Measurements from ENCODE around the gene HEYL.
"Not testable (repeated sequence)": the region's sequence is repeated elsewhere in the genome, so short reads cannot be mapped to it uniquely, and the experiment has no call there.

HEYL gene

DNA sequence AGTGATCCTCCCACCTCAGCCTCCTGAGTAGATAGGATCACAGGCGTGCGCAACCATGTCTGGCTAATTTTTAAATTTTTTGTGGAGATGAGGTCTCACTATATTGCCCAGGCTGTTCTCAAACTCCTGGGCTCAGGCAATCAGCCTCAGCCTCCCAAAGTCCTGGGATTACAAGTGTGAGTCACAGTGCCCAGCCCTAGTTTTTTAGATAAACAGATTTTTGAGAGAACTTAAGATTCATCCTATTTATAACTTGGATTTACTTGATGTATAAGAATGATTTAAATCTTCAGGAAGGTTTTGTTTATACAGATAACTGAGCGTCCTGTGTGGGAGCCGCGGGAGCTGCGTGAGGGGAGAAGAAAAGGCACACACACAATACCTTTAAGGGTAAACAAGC lies 26.2 kb downstream of the HEYL start:
- peaks cover 63% of the 10 kb centered on the region for H3K27me3 ChIP-seq (ENCODE audit: insufficient read depth, insufficient read length)
- peaks cover 5% of the 10 kb centered on the region for H3K4me1 ChIP-seq (ENCODE audit: insufficient read depth, insufficient read length)
- peaks cover 10% of the 10 kb centered on the region; the same call in 1 of the 2 replicates for H3K9me3 ChIP-seq (ENCODE audit: insufficient read depth, low read length)
- TF ChIP-seq YY1 (IDR thresholded peaks at IDR 0.05; ENCODE audit: insufficient read depth, insufficient read length) (no peak), SUZ12 (IDR thresholded peaks at IDR 0.05; ENCODE audit: extremely low read depth, insufficient read depth, insufficient read length) (no peak), ZNF274 (IDR thresholded peaks at IDR 0.05; ENCODE audit: low read depth, low read length) (no peak)
- no peak for DNase-seq (ENCODE audit: low read depth, low spot score)
- no peak overlapping the region for H3K9ac ChIP-seq (ENCODE audit: insufficient read length, low read depth)
- no peaks in the 10 kb centered on the region for H3K36me3 ChIP-seq (ENCODE audit: insufficient read depth, insufficient read length, low read length)
- no peak overlapping the region for H3K4me3 ChIP-seq (ENCODE audit: insufficient read length, low read depth)

- Histone ChIP-seq H3K9me3 (ENCODE audit: insufficient read depth, low read length) (peaks cover 10% of the 10 kb centered on the region; the same call in 1 of the 2 replicates), H3K4me3 (ENCODE audit: insufficient read length, low read depth) (peak overlapping the region; percentile 56), H3K4me1 (ENCODE audit: insufficient read depth, insufficient read length) (peaks cover 5% of the 10 kb centered on the region)
These were observed 29.7 kb downstream of the HEYL start for GRCh38 chr1:39609618-39610331.

GRCh38 chr1:39608921-39609320 lies 30.5 kb downstream of the HEYL start:
- peaks cover 5% of the 10 kb centered on the region for H3K4me1 ChIP-seq (ENCODE audit: insufficient read depth, insufficient read length)
- H3K9me3 ChIP-seq (ENCODE audit: insufficient read depth, low read length): peaks cover 10% of the 10 kb centered on the region; the same call in 1 of the 2 replicates
- no peak overlapping the region for H3K4me3 ChIP-seq (ENCODE audit: insufficient read length, low read depth)
- H3K27me3 ChIP-seq (ENCODE audit: insufficient read depth, insufficient read length): peaks cover 67% of the 10 kb centered on the region
- no peak for DNase-seq (ENCODE audit: low read depth, low spot score)
- H3K36me3 ChIP-seq (ENCODE audit: insufficient read depth, insufficient read length, low read length): no peaks in the 10 kb centered on the region
- TF ChIP-seq SUZ12 (IDR thresholded peaks at IDR 0.05; ENCODE audit: extremely low read depth, insufficient read depth, insufficient read length) (no peak), ZNF274 (IDR thresholded peaks at IDR 0.05; ENCODE audit: low read depth, low read length) (no peak), YY1 (IDR thresholded peaks at IDR 0.05; ENCODE audit: insufficient read depth, insufficient read length) (no peak)
- no peak overlapping the region for H3K9ac ChIP-seq (ENCODE audit: insufficient read length, low read depth)

More at GRCh38 chr1:39609618-39610331, 29.7 kb downstream of the HEYL start:
- TF ChIP-seq ZNF274 (IDR thresholded peaks at IDR 0.05; ENCODE audit: low read depth, low read length): no peak
- no peak for TF ChIP-seq SUZ12 (IDR thresholded peaks at IDR 0.05; ENCODE audit: extremely low read depth, insufficient read depth, insufficient read length)
- TF ChIP-seq YY1 (IDR thresholded peaks at IDR 0.05; ENCODE audit: insufficient read depth, insufficient read length): no peak
- Histone ChIP-seq H3K9ac (ENCODE audit: insufficient read length, low read depth) (peak overlapping the region; percentile 77), H3K36me3 (ENCODE audit: insufficient read depth, insufficient read length, low read length) (no peaks in the 10 kb centered on the region), H3K27me3 (ENCODE audit: insufficient read depth, insufficient read length) (peaks cover 58% of the 10 kb centered on the region)
- peak; percentile 67 for DNase-seq (ENCODE audit: low read depth, low spot score)

GRCh38 chr1:39603677-39604076 lies 35.8 kb downstream of the HEYL start:
- H3K9ac ChIP-seq (ENCODE audit: insufficient read length, low read depth); H3K4me3 ChIP-seq (ENCODE audit: insufficient read length, low read depth); H3K4me1 ChIP-seq (ENCODE audit: insufficient read depth, insufficient read length); DNase-seq (ENCODE audit: low read depth, low spot score); H3K36me3 ChIP-seq (ENCODE audit: insufficient read depth, insufficient read length, low read length); H3K9me3 ChIP-seq (ENCODE audit: insufficient read depth, low read length): not testable (repeated sequence)
- peaks cover 61% of the 10 kb centered on the region for H3K27me3 ChIP-seq (ENCODE audit: insufficient read depth, insufficient read length)

GRCh38 chr1:39601667-39602255 lies 37.7 kb downstream of the HEYL start:
- H3K36me3 ChIP-seq (ENCODE audit: insufficient read depth, insufficient read length, low read length): not testable (repeated sequence)

DNA sequence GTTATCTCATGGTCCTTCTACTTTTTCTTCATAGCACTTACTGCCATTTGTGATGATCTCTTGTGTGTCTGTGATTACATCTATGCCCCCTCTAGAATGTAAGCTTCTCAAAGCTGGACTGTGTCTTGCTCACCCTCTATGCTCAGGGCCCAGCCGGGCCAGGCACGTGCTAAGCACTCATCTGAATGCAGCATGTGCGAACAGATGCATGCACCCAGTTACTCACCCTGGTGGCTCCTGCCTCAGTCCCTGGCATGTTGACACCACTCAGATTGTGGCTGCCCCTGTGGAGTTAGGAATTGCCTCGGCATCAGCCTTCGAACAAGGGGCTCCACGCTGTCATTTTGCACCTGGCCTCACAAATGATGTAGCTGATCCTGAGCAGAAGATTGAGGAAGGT lies 43.3 kb downstream of the HEYL start:
- H3K4me1 ChIP-seq (ENCODE audit: insufficient read depth, insufficient read length): peaks cover 2% of the 10 kb centered on the region
- no peak overlapping the region for H3K4me3 ChIP-seq (ENCODE audit: insufficient read length, low read depth)
- H3K27me3 ChIP-seq (ENCODE audit: insufficient read depth, insufficient read length): peaks cover 44% of the 10 kb centered on the region
- no peak overlapping the region for H3K9ac ChIP-seq (ENCODE audit: insufficient read length, low read depth)
- TF ChIP-seq ZNF274 (IDR thresholded peaks at IDR 0.05; ENCODE audit: low read depth, low read length): no peak
- TF ChIP-seq YY1 (IDR thresholded peaks at IDR 0.05; ENCODE audit: insufficient read depth, insufficient read length): no peak
- TF ChIP-seq SUZ12 (IDR thresholded peaks at IDR 0.05; ENCODE audit: extremely low read depth, insufficient read depth, insufficient read length): no peak
- H3K9me3 ChIP-seq (ENCODE audit: insufficient read depth, low read length): no peaks in the 10 kb centered on the region
- H3K36me3 ChIP-seq (ENCODE audit: insufficient read depth, insufficient read length, low read length): no peaks in the 10 kb centered on the region
- DNase-seq (ENCODE audit: low read depth, low spot score): no peak

More at GRCh38 chr1:39601667-39602255, 37.7 kb downstream of the HEYL start:
- not testable (repeated sequence) for DNase-seq (ENCODE audit: low read depth, low spot score); H3K4me3 ChIP-seq (ENCODE audit: insufficient read length, low read depth); H3K9ac ChIP-seq (ENCODE audit: insufficient read length, low read depth); H3K9me3 ChIP-seq (ENCODE audit: insufficient read depth, low read length); H3K4me1 ChIP-seq (ENCODE audit: insufficient read depth, insufficient read length)
- H3K27me3 ChIP-seq (ENCODE audit: insufficient read depth, insufficient read length): peaks cover 55% of the 10 kb centered on the region

GRCh38 chr1:39593386-39593785 lies 46.1 kb downstream of the HEYL start:
- DNase-seq (ENCODE audit: low read depth, low spot score): no peak
- H3K4me3 ChIP-seq (ENCODE audit: insufficient read length, low read depth): no peak overlapping the region
- TF ChIP-seq ZNF274 (IDR thresholded peaks at IDR 0.05; ENCODE audit: low read depth, low read length): no peak
- no peak for TF ChIP-seq YY1 (IDR thresholded peaks at IDR 0.05; ENCODE audit: insufficient read depth, insufficient read length)
- no peak for TF ChIP-seq SUZ12 (IDR thresholded peaks at IDR 0.05; ENCODE audit: extremely low read depth, insufficient read depth, insufficient read length)
- H3K9me3 ChIP-seq (ENCODE audit: insufficient read depth, low read length): no peaks in the 10 kb centered on the region
- no peaks in the 10 kb centered on the region for H3K36me3 ChIP-seq (ENCODE audit: insufficient read depth, insufficient read length, low read length)
- H3K27me3 ChIP-seq (ENCODE audit: insufficient read depth, insufficient read length): peaks cover 30% of the 10 kb centered on the region
- no peak overlapping the region for H3K9ac ChIP-seq (ENCODE audit: insufficient read length, low read depth)
- H3K4me1 ChIP-seq (ENCODE audit: insufficient read depth, insufficient read length): peaks cover 3% of the 10 kb centered on the region
